ENCODE data around the gene CD300E. TPM values are rescaled to one million over a fixed set of nuclear protein-coding genes. Genes with fewer than 3 reads are reported as not detected.

The CD300E gene
- total RNA-seq, 4 donors from 2014 or later, result 0.37 to 0.45 TPM; not detected in 2

GRCh38 chr17:74658620-74659019 lies 35.1 kb upstream of the CD300E start:
- no peak for DNase-seq (ENCODE audit: low spot score in 2 of 2)
- intact Hi-C loops (cut with DNase I; ENCODE audit: low total_unique reads), result no loop called here
- H3K4me3 ChIP-seq (ENCODE audit: low read depth, poor library complexity, severe bottlenecking), result no peak overlapping the region
- TF ChIP-seq CTCF (IDR thresholded peaks at IDR 0.05) (no peak), POLR2A (IDR thresholded peaks at IDR 0.05) (no peak)
- 74 to 77% methylated on average over 6 of the region's 6 CpGs for WGBS, 2 donors

GRCh38 chr17:74654742-74655141 lies 31.2 kb upstream of the CD300E start:
- 36 to 42% methylated on average over 5 of the region's 5 CpGs for WGBS, 2 donors
- peak in 1 of 2 donors; percentile 14 for DNase-seq (ENCODE audit: low spot score in 2 of 2)
- intact Hi-C loops (cut with DNase I; ENCODE audit: low total_unique reads), result no loop called here
- H3K4me3 ChIP-seq (ENCODE audit: low read depth, poor library complexity, severe bottlenecking), result no peak overlapping the region
- no peak for TF ChIP-seq CTCF (IDR thresholded peaks at IDR 0.05)
- no peak for TF ChIP-seq POLR2A (IDR thresholded peaks at IDR 0.05)

GRCh38 chr17:74652020-74652419 lies 28.5 kb upstream of the CD300E start:
- DNase-seq (ENCODE audit: low spot score in 2 of 2), result peak in 1 of 2 donors; percentile 52
- intact Hi-C loops (cut with DNase I; ENCODE audit: low total_unique reads), result no loop called here
- no peak overlapping the region for H3K4me3 ChIP-seq (ENCODE audit: low read depth, poor library complexity, severe bottlenecking)
- 80 to 85% methylated on average over 3 of the region's 3 CpGs for WGBS, 2 donors
- TF ChIP-seq CTCF (IDR thresholded peaks at IDR 0.05), result no peak
- no peak for TF ChIP-seq POLR2A (IDR thresholded peaks at IDR 0.05)

- 33 to 40% methylated on average over 6 of the region's 6 CpGs for WGBS, 2 donors
- intact Hi-C loops (cut with DNase I; ENCODE audit: low total_unique reads), result no loop called here
- no peak overlapping the region for H3K4me3 ChIP-seq (ENCODE audit: low read depth, poor library complexity, severe bottlenecking)
- DNase-seq (ENCODE audit: low spot score in 2 of 2), result peak in 1 of 2 donors; percentile 32
- TF ChIP-seq CTCF (IDR thresholded peaks at IDR 0.05), result no peak
- no peak for TF ChIP-seq POLR2A (IDR thresholded peaks at IDR 0.05)
Measured at GRCh38 chr17:74649909-74650308, 26.4 kb upstream of the CD300E start.

GRCh38 chr17:74647871-74648672 lies 24.5 kb upstream of the CD300E start:
- DNase-seq (ENCODE audit: low spot score in 2 of 2), result peak in 1 of 2 donors; percentile 81
- intact Hi-C loops (cut with DNase I; ENCODE audit: low total_unique reads), result no loop called here
- TF ChIP-seq CTCF (IDR thresholded peaks at IDR 0.05), result no peak
- no peak for TF ChIP-seq POLR2A (IDR thresholded peaks at IDR 0.05)
- no peak overlapping the region for H3K4me3 ChIP-seq (ENCODE audit: low read depth, poor library complexity, severe bottlenecking)
- 61 to 67% methylated on average over 9 of the region's 9 CpGs for WGBS, 2 donors

Data from lower leg skin (tissue), 4 donors.